Measurements from ENCODE around the gene MAP2K3.

Gene MAP2K3

GRCh38 chr17:21246698-21247097 lies 37.8 kb upstream of the MAP2K3 start:
- TF ChIP-seq FOXP2 (optimal IDR thresholded peaks at IDR 0.05; ENCODE audit: borderline replicate concordance, extremely low read depth, extremely low read length, insufficient read depth) (no peak), SIN3A (IDR thresholded peaks at IDR 0.05; ENCODE audit: borderline replicate concordance, insufficient read depth, low read length) (no peak), TAF1 (IDR thresholded peaks at IDR 0.05; ENCODE audit: borderline replicate concordance, insufficient read depth, low read length) (no peak), POLR2AphosphoS5 (IDR thresholded peaks at IDR 0.05; ENCODE audit: low read depth, low read length) (no peak)
- TF ChIP-seq, protein P1, sequence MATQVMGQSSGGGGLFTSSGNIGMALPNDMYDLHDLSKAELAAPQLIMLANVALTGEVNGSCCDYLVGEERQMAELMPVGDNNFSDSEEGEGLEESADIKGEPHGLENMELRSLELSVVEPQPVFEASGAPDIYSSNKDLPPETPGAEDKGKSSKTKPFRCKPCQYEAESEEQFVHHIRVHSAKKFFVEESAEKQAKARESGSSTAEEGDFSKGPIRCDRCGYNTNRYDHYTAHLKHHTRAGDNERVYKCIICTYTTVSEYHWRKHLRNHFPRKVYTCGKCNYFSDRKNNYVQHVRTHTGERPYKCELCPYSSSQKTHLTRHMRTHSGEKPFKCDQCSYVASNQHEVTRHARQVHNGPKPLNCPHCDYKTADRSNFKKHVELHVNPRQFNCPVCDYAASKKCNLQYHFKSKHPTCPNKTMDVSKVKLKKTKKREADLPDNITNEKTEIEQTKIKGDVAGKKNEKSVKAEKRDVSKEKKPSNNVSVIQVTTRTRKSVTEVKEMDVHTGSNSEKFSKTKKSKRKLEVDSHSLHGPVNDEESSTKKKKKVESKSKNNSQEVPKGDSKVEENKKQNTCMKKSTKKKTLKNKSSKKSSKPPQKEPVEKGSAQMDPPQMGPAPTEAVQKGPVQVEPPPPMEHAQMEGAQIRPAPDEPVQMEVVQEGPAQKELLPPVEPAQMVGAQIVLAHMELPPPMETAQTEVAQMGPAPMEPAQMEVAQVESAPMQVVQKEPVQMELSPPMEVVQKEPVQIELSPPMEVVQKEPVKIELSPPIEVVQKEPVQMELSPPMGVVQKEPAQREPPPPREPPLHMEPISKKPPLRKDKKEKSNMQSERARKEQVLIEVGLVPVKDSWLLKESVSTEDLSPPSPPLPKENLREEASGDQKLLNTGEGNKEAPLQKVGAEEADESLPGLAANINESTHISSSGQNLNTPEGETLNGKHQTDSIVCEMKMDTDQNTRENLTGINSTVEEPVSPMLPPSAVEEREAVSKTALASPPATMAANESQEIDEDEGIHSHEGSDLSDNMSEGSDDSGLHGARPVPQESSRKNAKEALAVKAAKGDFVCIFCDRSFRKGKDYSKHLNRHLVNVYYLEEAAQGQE (IDR thresholded peaks at IDR 0.05; ENCODE audit: insufficient read depth in 1 of 2, low read depth in 2 of 2, low read length in 2 of 2), result no peak

DNA sequence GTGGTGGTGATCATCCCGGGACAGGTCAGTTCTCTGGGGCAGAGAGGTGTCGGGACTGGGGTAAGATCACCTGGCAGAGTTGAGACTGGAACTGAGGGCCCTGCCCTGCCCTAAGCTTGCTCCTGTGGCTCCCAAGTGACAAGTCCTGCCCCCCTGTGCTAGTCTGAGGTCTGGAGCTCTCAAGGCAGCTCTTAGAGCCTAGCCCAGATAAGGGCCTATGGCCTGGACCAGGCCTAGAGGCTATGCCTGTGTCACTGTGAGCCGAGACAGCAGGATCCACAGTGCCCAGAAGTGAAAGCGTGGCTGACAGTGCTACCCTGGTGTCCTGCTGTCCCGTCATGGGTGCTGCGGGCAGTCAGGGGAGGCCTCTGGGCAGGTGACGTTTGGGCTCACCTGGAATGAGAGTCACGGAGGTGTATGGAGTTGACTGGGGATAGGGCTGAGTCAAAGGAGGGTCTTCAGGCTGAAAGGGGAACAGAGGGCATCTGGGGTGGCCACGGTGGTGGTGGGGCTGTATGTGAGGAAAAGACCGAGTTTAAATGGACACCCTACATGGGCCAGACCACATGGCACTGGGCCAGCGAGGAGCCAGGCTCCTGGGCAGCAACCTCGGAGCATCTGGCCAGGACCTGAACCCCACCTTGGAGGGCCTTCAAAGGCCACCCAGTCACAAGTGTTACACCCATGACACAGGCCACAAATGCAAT lies 36.8 kb upstream of the MAP2K3 start:
- no peak for TF ChIP-seq POLR2AphosphoS5 (IDR thresholded peaks at IDR 0.05; ENCODE audit: low read depth, low read length)
- TF ChIP-seq, protein P1 (IDR thresholded peaks at IDR 0.05; ENCODE audit: insufficient read depth in 1 of 2, low read depth in 2 of 2, low read length in 2 of 2), result no peak
- no peak for TF ChIP-seq TAF1 (IDR thresholded peaks at IDR 0.05; ENCODE audit: borderline replicate concordance, insufficient read depth, low read length)
- no peak for TF ChIP-seq FOXP2 (optimal IDR thresholded peaks at IDR 0.05; ENCODE audit: borderline replicate concordance, extremely low read depth, extremely low read length, insufficient read depth)
- TF ChIP-seq SIN3A (IDR thresholded peaks at IDR 0.05; ENCODE audit: borderline replicate concordance, insufficient read depth, low read length), result no peak

GRCh38 chr17:21248500-21248899 lies 36.0 kb upstream of the MAP2K3 start:
- TF ChIP-seq FOXP2 (optimal IDR thresholded peaks at IDR 0.05; ENCODE audit: borderline replicate concordance, extremely low read depth, extremely low read length, insufficient read depth) (no peak), TAF1 (IDR thresholded peaks at IDR 0.05; ENCODE audit: borderline replicate concordance, insufficient read depth, low read length) (no peak), POLR2AphosphoS5 (IDR thresholded peaks at IDR 0.05; ENCODE audit: low read depth, low read length) (no peak), SIN3A (IDR thresholded peaks at IDR 0.05; ENCODE audit: borderline replicate concordance, insufficient read depth, low read length) (no peak)
- TF ChIP-seq, protein P1 (IDR thresholded peaks at IDR 0.05; ENCODE audit: insufficient read depth in 1 of 2, low read depth in 2 of 2, low read length in 2 of 2), result no peak

DNA sequence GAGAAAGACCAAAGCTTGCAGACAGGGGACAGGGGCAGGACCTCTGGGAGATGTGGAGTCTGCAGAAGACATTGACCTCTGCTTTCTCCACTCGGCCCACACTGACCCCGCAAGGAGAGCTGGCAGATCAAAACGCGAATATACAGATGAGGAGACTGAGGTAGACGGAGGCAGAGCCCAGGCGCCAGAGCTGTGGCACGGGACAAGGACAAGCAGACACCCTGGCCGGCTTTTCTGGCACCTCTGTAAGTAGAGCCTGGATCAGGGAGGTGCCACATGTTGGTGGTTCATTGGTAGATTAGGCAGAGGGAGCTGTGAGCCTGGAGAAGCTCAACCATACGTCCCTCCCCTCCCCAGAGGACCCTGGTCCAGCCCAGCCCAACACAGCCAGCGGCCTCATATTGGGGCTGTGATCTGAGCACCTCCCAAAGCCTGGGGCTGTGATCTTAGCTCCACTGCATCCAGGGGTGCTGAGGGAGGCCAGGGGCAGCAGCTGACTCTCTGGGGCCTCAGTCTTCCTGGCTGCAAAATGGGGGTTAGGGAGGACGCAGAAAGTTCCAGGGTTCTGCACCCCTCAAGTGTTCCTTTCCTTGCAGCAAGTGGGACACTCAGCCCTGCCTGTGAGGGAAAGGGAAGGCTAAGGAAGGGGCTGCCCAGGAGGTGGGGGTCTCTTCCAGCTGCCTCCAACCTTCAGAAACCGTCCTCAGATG lies 35.3 kb upstream of the MAP2K3 start:
- TF ChIP-seq SIN3A (IDR thresholded peaks at IDR 0.05; ENCODE audit: borderline replicate concordance, insufficient read depth, low read length) (no peak), TAF1 (IDR thresholded peaks at IDR 0.05; ENCODE audit: borderline replicate concordance, insufficient read depth, low read length) (no peak), POLR2AphosphoS5 (IDR thresholded peaks at IDR 0.05; ENCODE audit: low read depth, low read length) (no peak), FOXP2 (optimal IDR thresholded peaks at IDR 0.05; ENCODE audit: borderline replicate concordance, extremely low read depth, extremely low read length, insufficient read depth) (no peak)
- TF ChIP-seq, protein P1 (IDR thresholded peaks at IDR 0.05; ENCODE audit: insufficient read depth in 1 of 2, low read depth in 2 of 2, low read length in 2 of 2), result no peak
